Measurements from ENCODE around the gene PSMD5. TPM values are rescaled to one million over a fixed set of nuclear protein-coding genes. Genes with fewer than 3 reads are reported as not detected.

The PSMD5 gene
- total RNA-seq, 1 donor from 2014 or later = 27.1 TPM

- Histone ChIP-seq H3K9ac (ENCODE audit: low read depth in 1 of 3, low read length in 3 of 3) (no peak overlapping the region), H3K27ac (ENCODE audit: low read depth, low read length) (no peak overlapping the region), H3K27me3 (ENCODE audit: control insufficient read depth in 3 of 3, insufficient read depth in 3 of 3, low read length in 3 of 3) (peaks cover 0 to 6% (median 4%) of the 10 kb centered on the region in 3 donors), H3K9me3 (ENCODE audit: control insufficient read depth in 3 of 3, low read length in 3 of 3) (no peaks in the 10 kb centered on the region), H3K4me1 (ENCODE audit: control insufficient read depth in 3 of 3, insufficient read depth in 3 of 3, low read length in 3 of 3) (peaks cover 2 to 9% (median 8%) of the 10 kb centered on the region in 3 donors), H3K4me3 (ENCODE audit: low read length in 3 of 3) (no peak overlapping the region), H3K36me3 (ENCODE audit: control insufficient read depth in 3 of 3, insufficient read depth in 3 of 3, low read length in 3 of 3) (no peaks in the 10 kb centered on the region)
Measured at GRCh38 chr9:120885457-120885856, 42.7 kb upstream of the PSMD5 start.

GRCh38 chr9:120883608-120883996 lies 40.9 kb upstream of the PSMD5 start:
- H3K4me1 ChIP-seq (ENCODE audit: control insufficient read depth in 3 of 3, insufficient read depth in 3 of 3, low read length in 3 of 3) = peaks cover 2 to 9% (median 8%) of the 10 kb centered on the region in 3 donors
- H3K27me3 ChIP-seq (ENCODE audit: control insufficient read depth in 3 of 3, insufficient read depth in 3 of 3, low read length in 3 of 3) = peaks cover 3 to 16% (median 12%) of the 10 kb centered on the region in 3 donors
- no peak overlapping the region for H3K9ac ChIP-seq (ENCODE audit: low read depth in 1 of 3, low read length in 3 of 3)
- H3K36me3 ChIP-seq (ENCODE audit: control insufficient read depth in 3 of 3, insufficient read depth in 3 of 3, low read length in 3 of 3) = no peaks in the 10 kb centered on the region
- no peaks in the 10 kb centered on the region for H3K9me3 ChIP-seq (ENCODE audit: control insufficient read depth in 3 of 3, low read length in 3 of 3)
- H3K27ac ChIP-seq (ENCODE audit: low read depth, low read length) = no peak overlapping the region
- H3K4me3 ChIP-seq (ENCODE audit: low read length in 3 of 3) = no peak overlapping the region

- peaks cover 5 to 21% (median 18%) of the 10 kb centered on the region in 3 donors for H3K27me3 ChIP-seq (ENCODE audit: control insufficient read depth in 3 of 3, insufficient read depth in 3 of 3, low read length in 3 of 3)
- no peaks in the 10 kb centered on the region for H3K9me3 ChIP-seq (ENCODE audit: control insufficient read depth in 3 of 3, low read length in 3 of 3)
- peaks cover 2 to 13% (median 8%) of the 10 kb centered on the region in 3 donors for H3K4me1 ChIP-seq (ENCODE audit: control insufficient read depth in 3 of 3, insufficient read depth in 3 of 3, low read length in 3 of 3)
- H3K9ac ChIP-seq (ENCODE audit: low read depth in 1 of 3, low read length in 3 of 3) = no peak overlapping the region
- H3K27ac ChIP-seq (ENCODE audit: low read depth, low read length) = no peak overlapping the region
- no peak overlapping the region for H3K4me3 ChIP-seq (ENCODE audit: low read length in 3 of 3)
- no peaks in the 10 kb centered on the region for H3K36me3 ChIP-seq (ENCODE audit: control insufficient read depth in 3 of 3, insufficient read depth in 3 of 3, low read length in 3 of 3)
Measured at GRCh38 chr9:120882935-120883607, 40.3 kb upstream of the PSMD5 start.

- no peak overlapping the region for H3K9ac ChIP-seq (ENCODE audit: low read depth in 1 of 3, low read length in 3 of 3)
- no peaks in the 10 kb centered on the region for H3K9me3 ChIP-seq (ENCODE audit: control insufficient read depth in 3 of 3, low read length in 3 of 3)
- H3K27ac ChIP-seq (ENCODE audit: low read depth, low read length) = no peak overlapping the region
- peaks cover 5 to 29% (median 24%) of the 10 kb centered on the region in 3 donors for H3K27me3 ChIP-seq (ENCODE audit: control insufficient read depth in 3 of 3, insufficient read depth in 3 of 3, low read length in 3 of 3)
- H3K36me3 ChIP-seq (ENCODE audit: control insufficient read depth in 3 of 3, insufficient read depth in 3 of 3, low read length in 3 of 3) = no peaks in the 10 kb centered on the region
- peaks cover 0 to 15% (median 11%) of the 10 kb centered on the region in 3 donors for H3K4me1 ChIP-seq (ENCODE audit: control insufficient read depth in 3 of 3, insufficient read depth in 3 of 3, low read length in 3 of 3)
- no peak overlapping the region for H3K4me3 ChIP-seq (ENCODE audit: low read length in 3 of 3)
Measured at GRCh38 chr9:120879446-120879845, 36.7 kb upstream of the PSMD5 start.

- peaks cover 0 to 15% (median 11%) of the 10 kb centered on the region in 3 donors for H3K4me1 ChIP-seq (ENCODE audit: control insufficient read depth in 3 of 3, insufficient read depth in 3 of 3, low read length in 3 of 3)
- H3K4me3 ChIP-seq (ENCODE audit: low read length in 3 of 3) = no peak overlapping the region
- H3K9ac ChIP-seq (ENCODE audit: low read depth in 1 of 3, low read length in 3 of 3) = peak overlapping the region in 1 of 3 donors; percentile 59
- peaks cover 5 to 29% (median 24%) of the 10 kb centered on the region in 3 donors for H3K27me3 ChIP-seq (ENCODE audit: control insufficient read depth in 3 of 3, insufficient read depth in 3 of 3, low read length in 3 of 3)
- no peaks in the 10 kb centered on the region for H3K9me3 ChIP-seq (ENCODE audit: control insufficient read depth in 3 of 3, low read length in 3 of 3)
- no peak overlapping the region for H3K27ac ChIP-seq (ENCODE audit: low read depth, low read length)
- H3K36me3 ChIP-seq (ENCODE audit: control insufficient read depth in 3 of 3, insufficient read depth in 3 of 3, low read length in 3 of 3) = no peaks in the 10 kb centered on the region
Measured at GRCh38 chr9:120878188-120879130, 35.7 kb upstream of the PSMD5 start.

- Histone ChIP-seq H3K4me1 (ENCODE audit: control insufficient read depth in 3 of 3, insufficient read depth in 3 of 3, low read length in 3 of 3) (peaks cover 0 to 15% (median 11%) of the 10 kb centered on the region in 3 donors), H3K27ac (ENCODE audit: low read depth, low read length) (no peak overlapping the region), H3K9ac (ENCODE audit: low read depth in 1 of 3, low read length in 3 of 3) (peak overlapping the region; percentile 59 to 82 (median 76)), H3K4me3 (ENCODE audit: low read length in 3 of 3) (peak overlapping the region; percentile 67 to 93 (median 85)), H3K27me3 (ENCODE audit: control insufficient read depth in 3 of 3, insufficient read depth in 3 of 3, low read length in 3 of 3) (peaks cover 5 to 29% (median 21%) of the 10 kb centered on the region in 3 donors), H3K9me3 (ENCODE audit: control insufficient read depth in 3 of 3, low read length in 3 of 3) (no peaks in the 10 kb centered on the region), H3K36me3 (ENCODE audit: control insufficient read depth in 3 of 3, insufficient read depth in 3 of 3, low read length in 3 of 3) (peaks cover 0 to 2% (median 0%) of the 10 kb centered on the region in 3 donors)
Measured at GRCh38 chr9:120877276-120878034, 34.7 kb upstream of the PSMD5 start.

- Histone ChIP-seq H3K9ac (ENCODE audit: low read depth in 1 of 3, low read length in 3 of 3) (peak within 1 kb of the TSS; percentile 59 to 82 (median 76)), H3K27ac (ENCODE audit: low read depth, low read length) (peak within 1 kb of the TSS; percentile 72), H3K36me3 (ENCODE audit: control insufficient read depth in 3 of 3, insufficient read depth in 3 of 3, low read length in 3 of 3) (peaks cover 0 to 2% (median 0%) of the 10 kb centered on the region in 3 donors), H3K4me1 (ENCODE audit: control insufficient read depth in 3 of 3, insufficient read depth in 3 of 3, low read length in 3 of 3) (peaks cover 0 to 15% (median 11%) of the 10 kb centered on the region in 3 donors), H3K9me3 (ENCODE audit: control insufficient read depth in 3 of 3, low read length in 3 of 3) (no peaks in the 10 kb centered on the region), H3K27me3 (ENCODE audit: control insufficient read depth in 3 of 3, insufficient read depth in 3 of 3, low read length in 3 of 3) (peaks cover 5 to 26% (median 19%) of the 10 kb centered on the region in 3 donors), H3K4me3 (ENCODE audit: low read length in 3 of 3) (peak within 1 kb of the TSS; percentile 69 to 93 (median 85))
Measured at GRCh38 chr9:120876842-120877240, 34.1 kb upstream of the PSMD5 start, which contains the start of gene PHF19. Gene PHF19, minus strand, starts transcription at chr9:120877188. Its CDS starts 2,447 bp downstream, at chr9:120874741.

- peaks cover 5 to 25% (median 18%) of the 10 kb centered on the region in 3 donors for H3K27me3 ChIP-seq (ENCODE audit: control insufficient read depth in 3 of 3, insufficient read depth in 3 of 3, low read length in 3 of 3)
- peaks cover 0 to 15% (median 11%) of the 10 kb centered on the region in 3 donors for H3K4me1 ChIP-seq (ENCODE audit: control insufficient read depth in 3 of 3, insufficient read depth in 3 of 3, low read length in 3 of 3)
- peaks cover 0 to 2% (median 0%) of the 10 kb centered on the region in 3 donors for H3K36me3 ChIP-seq (ENCODE audit: control insufficient read depth in 3 of 3, insufficient read depth in 3 of 3, low read length in 3 of 3)
- H3K4me3 ChIP-seq (ENCODE audit: low read length in 3 of 3) = peak overlapping the region; percentile 64 to 70 (median 69)
- peak overlapping the region; percentile 72 for H3K27ac ChIP-seq (ENCODE audit: low read depth, low read length)
- peak overlapping the region in 2 of 3 donors; percentile 59 to 70 for H3K9ac ChIP-seq (ENCODE audit: low read depth in 1 of 3, low read length in 3 of 3)
- H3K9me3 ChIP-seq (ENCODE audit: control insufficient read depth in 3 of 3, low read length in 3 of 3) = no peaks in the 10 kb centered on the region
Measured at GRCh38 chr9:120875954-120876841, 33.5 kb upstream of the PSMD5 start.

Measured in skeletal muscle tissue (tissue), 4 donors.